ENCODE measurements around the gene TTC22.

TTC22 gene

GRCh38 chr1:54738244-54738643 lies 62.9 kb downstream of the TTC22 start:
- TF ChIP-seq CTCF (IDR thresholded peaks at IDR 0.05) = no peak

GRCh38 chr1:54736685-54737084 lies 64.4 kb downstream of the TTC22 start:
- no peak for TF ChIP-seq CTCF (IDR thresholded peaks at IDR 0.05)
